Measurements from ENCODE around the gene SMIM41.
"Not testable (repeated sequence)": the region's sequence is repeated elsewhere in the genome, so short reads cannot be mapped to it uniquely, and the experiment has no call there.

DNA sequence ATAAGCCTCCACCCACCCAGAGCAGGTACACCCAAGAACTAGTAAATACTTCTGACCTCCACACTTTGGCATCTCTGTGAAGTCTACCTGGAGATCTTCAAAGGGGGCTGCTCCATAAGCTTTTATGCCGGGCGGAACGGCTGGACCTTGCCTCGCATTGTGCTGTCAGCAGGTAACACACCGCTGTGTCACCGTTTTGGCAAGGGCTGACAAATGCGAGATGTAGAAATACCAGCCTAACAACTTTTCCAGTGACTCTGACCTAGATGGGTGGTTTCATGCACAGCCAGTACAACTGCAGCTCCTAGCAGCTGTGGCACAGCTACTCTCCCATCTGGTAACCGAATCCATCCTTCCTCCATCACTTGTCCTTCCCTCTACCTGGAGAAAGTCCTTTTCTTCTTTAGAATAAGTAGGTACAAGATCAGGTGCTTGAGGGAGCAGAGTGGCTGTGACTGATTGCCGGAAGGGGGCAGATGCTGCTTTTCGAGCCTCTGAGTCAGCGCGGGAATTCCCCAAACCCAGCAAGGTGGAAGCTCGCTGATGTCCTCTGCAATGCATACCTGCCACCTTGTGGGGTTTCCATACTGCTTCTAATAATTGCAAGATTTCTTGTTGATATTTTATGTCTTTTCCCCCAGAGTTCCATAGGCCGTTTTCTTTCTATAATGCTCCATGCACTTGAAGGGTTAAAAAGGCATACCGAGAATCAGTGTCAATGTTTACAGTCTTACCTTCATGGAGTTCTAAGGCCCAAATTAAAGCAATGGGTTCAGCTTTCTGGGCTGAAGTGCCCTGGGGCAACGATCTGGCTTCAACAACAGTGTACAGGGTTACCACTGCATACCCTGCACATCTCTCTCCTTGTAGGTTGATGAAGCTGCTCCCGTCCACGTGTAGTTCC lies 37.0 kb downstream of the SMIM41 start:
- TF ChIP-seq, protein P1, sequence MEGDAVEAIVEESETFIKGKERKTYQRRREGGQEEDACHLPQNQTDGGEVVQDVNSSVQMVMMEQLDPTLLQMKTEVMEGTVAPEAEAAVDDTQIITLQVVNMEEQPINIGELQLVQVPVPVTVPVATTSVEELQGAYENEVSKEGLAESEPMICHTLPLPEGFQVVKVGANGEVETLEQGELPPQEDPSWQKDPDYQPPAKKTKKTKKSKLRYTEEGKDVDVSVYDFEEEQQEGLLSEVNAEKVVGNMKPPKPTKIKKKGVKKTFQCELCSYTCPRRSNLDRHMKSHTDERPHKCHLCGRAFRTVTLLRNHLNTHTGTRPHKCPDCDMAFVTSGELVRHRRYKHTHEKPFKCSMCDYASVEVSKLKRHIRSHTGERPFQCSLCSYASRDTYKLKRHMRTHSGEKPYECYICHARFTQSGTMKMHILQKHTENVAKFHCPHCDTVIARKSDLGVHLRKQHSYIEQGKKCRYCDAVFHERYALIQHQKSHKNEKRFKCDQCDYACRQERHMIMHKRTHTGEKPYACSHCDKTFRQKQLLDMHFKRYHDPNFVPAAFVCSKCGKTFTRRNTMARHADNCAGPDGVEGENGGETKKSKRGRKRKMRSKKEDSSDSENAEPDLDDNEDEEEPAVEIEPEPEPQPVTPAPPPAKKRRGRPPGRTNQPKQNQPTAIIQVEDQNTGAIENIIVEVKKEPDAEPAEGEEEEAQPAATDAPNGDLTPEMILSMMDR (IDR thresholded peaks at IDR 0.05; ENCODE audit: low read depth, low read length, poor library complexity, severe bottlenecking): peak; percentile 54
- not testable (repeated sequence) for TF ChIP-seq EZH2phosphoT487 (IDR thresholded peaks at IDR 0.05; ENCODE audit: borderline replicate concordance, low read length)

Data from DOHH2 (cell line).